Cardiac muscle cell (in vitro differentiated cells and primary cell): ENCODE results near the gene USP30. TPM values are rescaled to one million over a fixed set of nuclear protein-coding genes. Genes with fewer than 3 reads are reported as not detected.

Experiments used
- DNase-seq, 2 donors: peaks; one replicate each; pipeline versions ENCODE4 v3.0.0 to v3.0.0-alpha.2; 2010 to 2017; ENCODE audit warnings: low read depth in 1 of 2, low spot score in 1 of 2
- H3K27ac ChIP-seq: fragments of 200-600 bp; sonication (generic); 2 replicates; pipeline ENCODE4 v1.5.1; 2016
- H3K27me3 ChIP-seq: fragments of 200-600 bp; sonication (generic); 2 replicates; pipeline ENCODE4 v1.6.0; 2016; ENCODE audit warnings: control low read depth
- H3K36me3 ChIP-seq: fragments of 200-600 bp; sonication (generic); 2 replicates; pipeline ENCODE4 v1.5.1; 2016; ENCODE audit warnings: control low read depth
- H3K4me1 ChIP-seq: fragments of 200-600 bp; sonication (generic); 2 replicates; pipeline ENCODE4 v1.8.1; 2017; ENCODE audit warnings: low read depth, mild to moderate bottlenecking, mixed run types
- H3K4me3 ChIP-seq: fragments of 200-600 bp; sonication (generic); 2 replicates; pipeline ENCODE4 v1.5.1; 2016; ENCODE audit warnings: mild to moderate bottlenecking
- H3K9me3 ChIP-seq: fragments of 200-600 bp; sonication (generic); 2 replicates; pipeline ENCODE4 v1.5.1; 2017; ENCODE audit warnings: low read depth, mild to moderate bottlenecking, control low read depth
- polyA plus RNA-seq: library from polyadenylated mRNA; unstranded; fragments of >200 nt; fragmentation: Nextera tagmentation; extraction: Ambion mirVana; gene quantifications from 2 replicates; pipeline ENCODE4 v1.2.1, GENCODE V29; 2016
- total RNA-seq: library from RNA; depleted of rRNA; stranded (reverse); fragments of >200 nt; gene quantifications from 2 replicates; pipeline ENCODE4 v1.2.3, GENCODE V29; 2016
- TF ChIP-seq, protein P1 (sequence below): IDR thresholded peaks from 2 replicates; pipeline ENCODE4 v1.5.1; 2012; ENCODE audit warnings: low read depth, mild to moderate bottlenecking, low read length

USP30 gene
- total and polyA plus RNA-seq, 2 experiments from 2014 or later, result 18.9 to 21.0 TPM

DNA sequence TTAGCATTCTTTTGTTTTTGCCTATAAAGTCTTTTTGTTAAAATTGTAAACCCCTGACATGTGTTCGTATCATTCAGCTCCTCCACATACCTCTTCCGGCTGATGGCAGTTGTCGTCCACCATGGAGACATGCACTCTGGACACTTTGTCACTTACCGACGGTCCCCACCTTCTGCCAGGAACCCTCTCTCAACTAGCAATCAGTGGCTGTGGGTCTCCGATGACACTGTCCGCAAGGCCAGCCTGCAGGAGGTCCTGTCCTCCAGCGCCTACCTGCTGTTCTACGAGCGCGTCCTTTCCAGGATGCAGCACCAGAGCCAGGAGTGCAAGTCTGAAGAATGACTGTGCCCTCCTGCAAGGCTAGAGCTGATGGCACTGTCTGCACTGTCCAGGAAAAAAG lies 33.2 kb downstream of the USP30 start:
- Histone ChIP-seq H3K27ac (no peak overlapping the region), H3K4me1 (no peaks in the 10 kb centered on the region), H3K36me3 (peaks cover 63% of the 10 kb centered on the region), H3K4me3 (no peak overlapping the region), H3K9me3 (no peaks in the 10 kb centered on the region), H3K27me3 (no peaks in the 10 kb centered on the region)
- TF ChIP-seq, protein P1, sequence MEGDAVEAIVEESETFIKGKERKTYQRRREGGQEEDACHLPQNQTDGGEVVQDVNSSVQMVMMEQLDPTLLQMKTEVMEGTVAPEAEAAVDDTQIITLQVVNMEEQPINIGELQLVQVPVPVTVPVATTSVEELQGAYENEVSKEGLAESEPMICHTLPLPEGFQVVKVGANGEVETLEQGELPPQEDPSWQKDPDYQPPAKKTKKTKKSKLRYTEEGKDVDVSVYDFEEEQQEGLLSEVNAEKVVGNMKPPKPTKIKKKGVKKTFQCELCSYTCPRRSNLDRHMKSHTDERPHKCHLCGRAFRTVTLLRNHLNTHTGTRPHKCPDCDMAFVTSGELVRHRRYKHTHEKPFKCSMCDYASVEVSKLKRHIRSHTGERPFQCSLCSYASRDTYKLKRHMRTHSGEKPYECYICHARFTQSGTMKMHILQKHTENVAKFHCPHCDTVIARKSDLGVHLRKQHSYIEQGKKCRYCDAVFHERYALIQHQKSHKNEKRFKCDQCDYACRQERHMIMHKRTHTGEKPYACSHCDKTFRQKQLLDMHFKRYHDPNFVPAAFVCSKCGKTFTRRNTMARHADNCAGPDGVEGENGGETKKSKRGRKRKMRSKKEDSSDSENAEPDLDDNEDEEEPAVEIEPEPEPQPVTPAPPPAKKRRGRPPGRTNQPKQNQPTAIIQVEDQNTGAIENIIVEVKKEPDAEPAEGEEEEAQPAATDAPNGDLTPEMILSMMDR, result no peak
- DNase-seq, result no peak

DNA sequence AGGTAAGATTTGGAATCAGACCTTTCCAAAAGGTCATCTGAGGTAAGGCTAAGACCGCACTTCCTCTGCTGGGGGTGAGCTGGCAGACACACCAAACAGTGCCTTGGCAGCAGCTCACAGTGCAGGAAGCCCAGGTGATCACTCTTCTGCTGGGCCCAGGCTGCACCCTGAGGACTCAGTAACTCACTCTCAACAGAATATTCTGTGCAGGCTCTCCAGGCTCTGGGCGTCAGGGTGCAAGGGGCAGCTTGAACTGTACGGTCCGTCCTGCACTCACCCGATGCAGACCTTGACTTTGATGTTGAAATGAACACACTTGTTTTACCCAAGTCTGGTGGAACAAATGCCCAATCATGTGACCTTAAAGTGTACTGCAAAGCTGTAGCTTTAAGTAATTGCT lies 34.9 kb downstream of the USP30 start:
- no peak for DNase-seq
- no peaks in the 10 kb centered on the region for H3K4me1 ChIP-seq
- no peaks in the 10 kb centered on the region for H3K27me3 ChIP-seq
- H3K4me3 ChIP-seq, result no peak overlapping the region
- peaks cover 55% of the 10 kb centered on the region for H3K36me3 ChIP-seq
- H3K27ac ChIP-seq, result no peak overlapping the region
- TF ChIP-seq, protein P1, result no peak
- no peaks in the 10 kb centered on the region for H3K9me3 ChIP-seq

DNA sequence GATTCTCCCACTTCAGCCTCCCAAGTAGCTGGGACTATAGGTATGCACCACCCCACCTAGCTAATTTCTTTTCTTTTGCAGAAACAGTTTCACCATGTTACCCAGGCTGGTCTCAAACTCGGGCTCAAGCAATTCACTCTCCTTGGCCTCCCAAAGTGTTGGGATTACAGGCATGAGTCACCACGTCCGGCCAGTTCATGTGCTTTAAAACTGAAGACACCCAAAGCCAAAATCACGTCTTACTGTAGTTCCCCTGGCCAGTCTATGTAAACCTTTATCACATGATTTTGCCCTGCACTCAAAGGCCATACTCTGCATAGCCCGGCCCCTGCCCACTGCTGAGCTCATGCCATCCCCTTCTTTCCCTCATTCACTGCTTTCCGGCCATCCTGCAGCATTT lies 36.4 kb downstream of the USP30 start:
- no peaks in the 10 kb centered on the region for H3K27me3 ChIP-seq
- no peaks in the 10 kb centered on the region for H3K9me3 ChIP-seq
- peaks cover 39% of the 10 kb centered on the region for H3K36me3 ChIP-seq
- no peak overlapping the region for H3K27ac ChIP-seq
- DNase-seq, result peak in 1 of 2 donors; percentile 51
- H3K4me1 ChIP-seq, result no peaks in the 10 kb centered on the region
- no peak overlapping the region for H3K4me3 ChIP-seq
- TF ChIP-seq, protein P1, result no peak

DNA sequence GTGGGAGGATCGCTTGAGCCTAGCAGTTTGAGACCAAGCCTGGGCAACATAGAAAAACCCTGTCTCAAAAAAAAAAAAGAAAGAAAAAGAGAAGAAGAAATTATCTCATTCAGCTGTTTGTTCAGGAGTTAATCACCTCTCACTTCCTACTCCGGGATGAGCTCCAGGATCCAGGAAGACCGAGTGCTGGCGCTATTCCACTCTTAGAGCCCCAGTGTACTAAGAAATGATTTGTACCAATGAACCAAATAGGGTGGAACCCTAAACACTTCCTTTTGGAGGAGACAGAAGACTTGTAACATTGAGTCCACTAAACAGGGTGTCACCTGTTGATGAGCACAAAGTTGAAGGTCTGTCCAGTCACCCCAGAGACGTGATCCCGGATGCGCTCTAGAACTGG lies 37.3 kb downstream of the USP30 start:
- H3K4me3 ChIP-seq, result no peak overlapping the region
- H3K4me1 ChIP-seq, result no peaks in the 10 kb centered on the region
- H3K27ac ChIP-seq, result no peak overlapping the region
- H3K9me3 ChIP-seq, result no peaks in the 10 kb centered on the region
- H3K27me3 ChIP-seq, result no peaks in the 10 kb centered on the region
- TF ChIP-seq, protein P1, result no peak
- DNase-seq, result no peak
- H3K36me3 ChIP-seq, result peaks cover 30% of the 10 kb centered on the region

DNA sequence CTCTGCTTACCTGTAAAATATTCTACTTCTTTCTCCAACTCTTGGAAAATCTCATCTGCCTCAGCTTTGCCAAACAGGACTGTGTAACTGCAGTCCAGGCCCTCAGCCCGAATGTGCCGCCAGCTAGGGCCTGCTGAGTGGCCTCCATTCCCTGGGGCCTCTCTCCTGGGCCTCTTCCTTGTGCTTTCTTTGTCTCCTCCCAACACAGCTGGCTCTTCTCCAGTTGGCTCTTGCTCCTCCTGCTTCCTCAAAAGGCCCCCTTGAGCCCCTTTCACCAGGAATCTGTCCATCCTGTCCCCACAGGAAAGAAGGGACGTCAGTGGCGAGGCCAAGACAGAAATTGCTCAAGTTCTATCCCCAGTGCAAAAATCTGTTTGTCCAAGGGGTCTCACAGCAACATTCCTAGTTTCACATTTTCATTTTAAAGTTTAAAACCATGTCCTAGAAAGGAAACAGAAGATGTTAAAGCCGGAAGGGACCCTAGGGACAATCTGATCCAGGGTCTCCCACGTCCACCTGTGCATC lies 40.2 kb downstream of the USP30 start:
- TF ChIP-seq, protein P1, result no peak
- H3K4me3 ChIP-seq, result peak overlapping the region; percentile 34
- peaks cover 4% of the 10 kb centered on the region for H3K36me3 ChIP-seq
- no peaks in the 10 kb centered on the region for H3K9me3 ChIP-seq
- no peak for DNase-seq
- no peaks in the 10 kb centered on the region for H3K4me1 ChIP-seq
- no peak overlapping the region for H3K27ac ChIP-seq
- H3K27me3 ChIP-seq, result no peaks in the 10 kb centered on the region
